OCI-LY3 (cell line): Measurements from ENCODE around the gene TNF.
"Not testable (repeated sequence)": the region's sequence is repeated elsewhere in the genome, so short reads cannot be mapped to it uniquely, and the experiment has no call there.

Source experiments
- H2AFZ ChIP-seq: fragments of 200-600, 300-600 bp; shearing (Covaris generic); 2 replicates; pipeline ENCODE4 v1.6.0; 2014; ENCODE audit warnings: antibody characterized with exemption, low read depth, low read length
- H3K27ac ChIP-seq: fragments of 200-600, 300-600 bp; sonication (generic); 2 replicates; pipeline ENCODE4 v1.5.1; 2014; ENCODE audit warnings: mild to moderate bottlenecking, low read length, moderate library complexity, mixed read lengths
- H3K27me3 ChIP-seq: fragments of 200-600, 300-600 bp; sonication (generic); 2 replicates; pipeline ENCODE4 v1.6.1; 2014; ENCODE audit warnings: low read depth, low read length, mixed read lengths
- H3K36me3 ChIP-seq: fragments of 200-600, 300-600 bp; sonication (generic); replicated peaks from 2 replicates; pipeline ENCODE3; 2014; ENCODE audit warnings: low read depth, low read length, mixed read lengths
- H3K4me1 ChIP-seq: fragments of 300-600, 200-600 bp; sonication (generic); 2 replicates; pipeline ENCODE4 v1.6.1; 2014; ENCODE audit warnings: low read length, mixed read lengths
- H3K4me2 ChIP-seq: fragments of 200-600, 300-600 bp; sonication (generic); 2 replicates; pipeline ENCODE4 v1.6.1; 2014; ENCODE audit warnings: low read length, mixed read lengths
- H3K4me3 ChIP-seq: fragments of 300-600, 200-600 bp; sonication (generic); 2 replicates; pipeline ENCODE4 v1.5.1; 2014; ENCODE audit warnings: antibody characterized with exemption, mild to moderate bottlenecking, low read length, moderate library complexity
- H3K79me2 ChIP-seq: fragments of 300-600, 200-600 bp; shearing (Covaris generic); 2 replicates; pipeline ENCODE4 v1.6.1; 2014; ENCODE audit warnings: mild to moderate bottlenecking, low read length, mixed read lengths
- H3K9ac ChIP-seq: fragments of 300-600, 200-600 bp; shearing (Covaris generic); 2 replicates; pipeline ENCODE4 v1.6.0; 2014; ENCODE audit warnings: mild to moderate bottlenecking, low read length, moderate library complexity
- H3K9me3 ChIP-seq: fragments of 200-600, 300-600 bp; shearing (Covaris generic); 2 replicates; pipeline ENCODE4 v1.6.1; 2014; ENCODE audit warnings: low read length, mixed read lengths; ENCODE audit not compliant: insufficient read depth
- H4K20me1 ChIP-seq: fragments of 200-600, 300-600 bp; sonication (generic); 2 replicates; pipeline ENCODE4 v1.6.1; 2016; ENCODE audit warnings: low read length, mixed read lengths; ENCODE audit not compliant: insufficient read depth
- EZH2phosphoT487 ChIP-seq: fragments of 200-600 bp; shearing (Covaris generic); IDR thresholded peaks from 2 replicates; pipeline ENCODE4 v1.6.1; 2018; ENCODE audit warnings: antibody characterized with exemption, mixed run types, low read depth
- TF ChIP-seq, protein P1 (sequence below): fragments of 200-600, 300-600 bp; sonication (generic); IDR thresholded peaks from 2 replicates; pipeline ENCODE4 v1.5.1; 2014; ENCODE audit warnings: antibody characterized with exemption, low read length, low read depth

The TNF gene

DNA sequence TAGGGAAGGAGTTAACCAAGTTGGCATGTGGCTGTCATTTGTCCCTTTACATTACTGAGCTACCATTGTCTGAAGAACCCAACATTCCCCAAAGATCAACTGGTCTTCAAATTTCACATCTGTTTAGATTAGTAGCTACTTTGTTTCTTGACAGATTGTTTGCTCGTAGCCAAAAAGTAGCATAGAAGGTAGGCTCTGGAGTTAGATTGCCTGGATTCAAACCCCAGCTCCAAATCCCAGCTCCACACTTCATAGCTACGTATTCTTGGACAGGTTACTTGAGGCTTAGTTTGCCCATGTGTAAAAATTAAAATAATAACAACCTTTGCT, 26.9 kb upstream of the TNF start:
- Histone ChIP-seq H3K9me3 (no peaks in the 10 kb centered on the region), H3K4me3 (no peak overlapping the region), H3K4me1 (peaks cover 22% of the 10 kb centered on the region), H4K20me1 (no peaks in the 10 kb centered on the region), H3K27ac (no peak overlapping the region), H3K79me2 (peaks cover 13% of the 10 kb centered on the region), H3K4me2 (peak overlapping the region; percentile 84), H3K9ac (0 out of 2 replicates have a peak overlapping the region, but pooled peaks have one; percentile 74), H3K36me3 (peaks cover 7% of the 10 kb centered on the region), H3K27me3 (no peaks in the 10 kb centered on the region), H2AFZ (no peak overlapping the region)
- TF ChIP-seq EZH2phosphoT487: no peak
- TF ChIP-seq, protein P1, sequence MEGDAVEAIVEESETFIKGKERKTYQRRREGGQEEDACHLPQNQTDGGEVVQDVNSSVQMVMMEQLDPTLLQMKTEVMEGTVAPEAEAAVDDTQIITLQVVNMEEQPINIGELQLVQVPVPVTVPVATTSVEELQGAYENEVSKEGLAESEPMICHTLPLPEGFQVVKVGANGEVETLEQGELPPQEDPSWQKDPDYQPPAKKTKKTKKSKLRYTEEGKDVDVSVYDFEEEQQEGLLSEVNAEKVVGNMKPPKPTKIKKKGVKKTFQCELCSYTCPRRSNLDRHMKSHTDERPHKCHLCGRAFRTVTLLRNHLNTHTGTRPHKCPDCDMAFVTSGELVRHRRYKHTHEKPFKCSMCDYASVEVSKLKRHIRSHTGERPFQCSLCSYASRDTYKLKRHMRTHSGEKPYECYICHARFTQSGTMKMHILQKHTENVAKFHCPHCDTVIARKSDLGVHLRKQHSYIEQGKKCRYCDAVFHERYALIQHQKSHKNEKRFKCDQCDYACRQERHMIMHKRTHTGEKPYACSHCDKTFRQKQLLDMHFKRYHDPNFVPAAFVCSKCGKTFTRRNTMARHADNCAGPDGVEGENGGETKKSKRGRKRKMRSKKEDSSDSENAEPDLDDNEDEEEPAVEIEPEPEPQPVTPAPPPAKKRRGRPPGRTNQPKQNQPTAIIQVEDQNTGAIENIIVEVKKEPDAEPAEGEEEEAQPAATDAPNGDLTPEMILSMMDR: no peak

DNA sequence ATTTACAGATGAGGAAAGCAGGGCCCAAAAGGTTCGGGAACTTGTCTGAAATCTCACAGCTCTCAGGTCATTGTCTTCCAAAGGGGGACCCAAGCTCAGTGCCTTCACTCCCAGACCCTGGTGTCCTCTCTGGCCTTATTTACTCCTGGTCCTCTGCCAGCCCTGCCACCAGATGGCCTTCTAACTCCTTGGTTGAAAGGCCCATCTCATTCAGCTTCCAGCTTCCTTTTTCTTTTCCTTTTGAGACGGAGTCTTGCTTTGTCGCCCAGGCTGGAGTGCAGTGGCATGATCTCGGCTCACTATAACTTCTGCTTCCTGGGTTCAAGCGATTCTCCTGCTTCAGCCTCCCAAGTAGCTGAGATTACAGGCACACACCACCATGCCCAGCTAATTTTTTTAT, 24.0 kb upstream of the TNF start:
- H3K9ac ChIP-seq, H3K36me3 ChIP-seq, H2AFZ ChIP-seq, H3K9me3 ChIP-seq, H3K4me3 ChIP-seq, H3K4me2 ChIP-seq, H4K20me1 ChIP-seq, H3K27me3 ChIP-seq: not testable (repeated sequence)
- H3K79me2 ChIP-seq: peaks cover 20% of the 10 kb centered on the region
- H3K27ac ChIP-seq: peak overlapping the region; percentile 30; the same call in 1 of the 2 replicates
- TF ChIP-seq, protein P1: peak; percentile 65
- peaks cover 37% of the 10 kb centered on the region for H3K4me1 ChIP-seq

DNA sequence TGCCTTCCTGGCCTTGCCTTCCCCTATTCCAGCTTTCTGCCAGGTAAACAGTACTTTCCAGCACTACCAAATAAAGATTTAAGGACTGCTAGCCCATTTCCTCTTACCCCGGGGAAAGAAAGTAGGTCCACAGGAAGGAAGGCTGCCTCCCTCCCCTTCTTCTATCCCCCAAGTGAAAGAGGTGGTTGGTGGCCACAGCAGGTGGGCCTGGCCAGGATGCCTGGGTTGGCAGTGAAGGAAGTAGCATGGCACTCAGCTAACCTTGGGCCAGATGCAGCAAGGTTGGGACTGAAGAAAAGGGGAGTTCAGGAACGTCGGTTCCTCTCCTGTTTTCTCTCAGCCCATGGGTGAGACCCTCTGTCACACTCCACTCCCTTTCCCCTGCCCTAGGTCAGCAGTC, 19.1 kb upstream of the TNF start:
- H3K27me3 ChIP-seq: no peaks in the 10 kb centered on the region
- peaks cover 5% of the 10 kb centered on the region for H3K36me3 ChIP-seq
- H3K4me1 ChIP-seq: peaks cover 71% of the 10 kb centered on the region
- peak overlapping the region; percentile 43; the same call in 1 of the 2 replicates for H3K9ac ChIP-seq
- H3K9me3 ChIP-seq: no peaks in the 10 kb centered on the region
- H3K79me2 ChIP-seq: peaks cover 38% of the 10 kb centered on the region
- H4K20me1 ChIP-seq: no peaks in the 10 kb centered on the region
- no peak for TF ChIP-seq EZH2phosphoT487
- TF ChIP-seq, protein P1: no peak
- H3K4me2 ChIP-seq: peak overlapping the region; percentile 46
- H3K4me3 ChIP-seq: peak overlapping the region; percentile 47
- no peak overlapping the region for H2AFZ ChIP-seq
- H3K27ac ChIP-seq: peak overlapping the region; percentile 100

DNA sequence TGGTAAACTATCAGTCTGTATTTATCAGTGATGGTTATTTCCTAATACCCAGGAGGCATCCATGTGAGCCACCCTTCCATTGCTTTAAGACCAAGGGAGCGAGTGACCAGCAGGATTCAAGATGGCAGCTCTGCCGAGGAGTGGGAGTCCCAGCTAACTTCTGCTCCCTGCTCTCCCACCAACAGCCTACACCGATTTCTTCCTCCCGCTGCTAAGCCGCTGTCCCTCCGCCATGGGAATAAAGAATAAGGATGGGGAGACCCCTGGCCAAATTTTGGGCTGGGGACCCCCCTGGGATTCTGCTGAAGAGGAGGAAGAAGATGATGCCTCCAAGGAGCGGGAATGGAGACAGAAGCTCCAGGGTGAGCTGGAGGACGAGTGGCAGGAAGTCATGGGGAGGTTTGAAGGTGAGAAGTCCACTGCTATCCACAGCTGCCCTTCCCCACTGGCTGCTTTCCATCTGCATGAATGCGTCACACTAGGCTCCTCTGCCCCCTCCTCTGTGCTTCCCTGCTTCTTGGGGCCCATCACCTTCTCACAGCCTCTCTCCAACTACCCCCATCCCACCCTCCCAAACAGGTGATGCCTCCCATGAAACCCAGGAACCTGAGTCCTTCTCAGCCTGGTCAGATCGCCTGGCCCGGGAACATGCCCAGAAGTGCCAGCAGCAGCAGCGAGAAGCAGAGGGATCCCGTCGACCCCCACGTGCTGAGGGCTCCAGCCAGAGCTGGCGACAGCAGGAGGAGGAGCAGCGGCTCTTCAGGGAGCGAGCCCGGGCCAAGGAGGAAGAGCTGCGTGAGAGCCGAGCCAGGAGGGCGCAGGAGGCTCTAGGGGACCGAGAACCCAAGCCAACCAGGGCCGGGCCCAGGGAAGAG, 17.7 kb upstream of the TNF start:
- Histone ChIP-seq H3K9ac (peak overlapping the region; percentile 95; the same call in 1 of the 2 replicates), H3K27ac (peak overlapping the region; percentile 100), H3K9me3 (no peaks in the 10 kb centered on the region), H2AFZ (no peak overlapping the region), H4K20me1 (no peaks in the 10 kb centered on the region), H3K4me2 (peak overlapping the region; percentile 97), H3K4me3 (peak overlapping the region; percentile 74), H3K27me3 (no peaks in the 10 kb centered on the region), H3K36me3 (peaks cover 11% of the 10 kb centered on the region), H3K79me2 (peaks cover 48% of the 10 kb centered on the region), H3K4me1 (peaks cover 81% of the 10 kb centered on the region)
- TF ChIP-seq, protein P1: no peak
- no peak for TF ChIP-seq EZH2phosphoT487
